IMR-90 (cell line): Measurements from ENCODE around the gene EZR.

Source experiments
- BHLHE40 ChIP-seq: fragments of 150-350 bp; IDR thresholded peaks from 2 replicates; pipeline ENCODE4 v1.6.1; 2016; ENCODE audit warnings: mild to moderate bottlenecking, low read depth, low read length
- CEBPB ChIP-seq: IDR thresholded peaks from 2 replicates; pipeline ENCODE4 v1.6.1; 2012; ENCODE audit warnings: low read depth, low read length, improper control_type of control experiment
- CTCF ChIP-seq: conservative IDR thresholded peaks from 2 replicates; pipeline ENCODE4 v1.5.1; 2012; ENCODE audit warnings: mild to moderate bottlenecking, low read depth, low read length, improper control_type of control experiment
- MAFK ChIP-seq: IDR thresholded peaks from 2 replicates; pipeline ENCODE4 v1.6.1; 2012; ENCODE audit warnings: low read depth, low read length, improper control_type of control experiment
- MXI1 ChIP-seq: IDR thresholded peaks from 2 replicates; pipeline ENCODE4 v1.6.1; 2012; ENCODE audit warnings: low read depth, mild to moderate bottlenecking, low read length, moderate library complexity, borderline replicate concordance
- POLR2A ChIP-seq: IDR thresholded peaks from 2 replicates; pipeline ENCODE4 v1.6.1; 2012; ENCODE audit warnings: mild to moderate bottlenecking, low read depth, low read length
- RAD21 ChIP-seq: IDR thresholded peaks from 2 replicates; pipeline ENCODE4 v1.6.1; 2012; ENCODE audit warnings: low read length, improper control_type of control experiment
- USF2 ChIP-seq: fragments of 150-350 bp; IDR thresholded peaks from 2 replicates; pipeline ENCODE4 v1.6.1; 2017; ENCODE audit warnings: mild to moderate bottlenecking, antibody characterized with exemption, low read length, low read depth

- TF ChIP-seq CTCF (no peak), POLR2A (no peak), MAFK (no peak), CEBPB (no peak), BHLHE40 (no peak), MXI1 (no peak), USF2 (no peak), RAD21 (no peak)
Measured at GRCh38 chr6:158767709-158768108, 51.5 kb downstream of the EZR start.
